GM12891 (cell line): Measurements from ENCODE around the gene PEAK1.

Experiments
- PAX5 ChIP-seq: IDR thresholded peaks from 2 replicates; pipeline ENCODE4 v1.6.1; 2011; ENCODE audit warnings: low read length, moderate library complexity, mild to moderate bottlenecking; ENCODE audit not compliant: insufficient read depth, severe bottlenecking
- POLR2A ChIP-seq: IDR thresholded peaks from 2 replicates; pipeline ENCODE4 v1.6.1; 2011; ENCODE audit warnings: low read depth, low read length, control low read depth
- POLR2AphosphoS5 ChIP-seq: IDR thresholded peaks from 2 replicates; pipeline ENCODE4 v1.6.1; 2011; ENCODE audit warnings: low read depth, low read length, control low read depth
- POU2F2 ChIP-seq: IDR thresholded peaks from 2 replicates; pipeline ENCODE4 v1.6.1; 2011; ENCODE audit warnings: low read depth, mild to moderate bottlenecking, control low read depth, low read length, moderate library complexity
- SPI1 ChIP-seq: IDR thresholded peaks from 2 replicates; pipeline ENCODE4 v1.6.1; 2011; ENCODE audit warnings: low read depth, low read length, control low read depth
- TAF1 ChIP-seq: IDR thresholded peaks from 2 replicates; pipeline ENCODE4 v1.6.1; 2011; ENCODE audit warnings: low read depth, low read length, control low read depth

DNA sequence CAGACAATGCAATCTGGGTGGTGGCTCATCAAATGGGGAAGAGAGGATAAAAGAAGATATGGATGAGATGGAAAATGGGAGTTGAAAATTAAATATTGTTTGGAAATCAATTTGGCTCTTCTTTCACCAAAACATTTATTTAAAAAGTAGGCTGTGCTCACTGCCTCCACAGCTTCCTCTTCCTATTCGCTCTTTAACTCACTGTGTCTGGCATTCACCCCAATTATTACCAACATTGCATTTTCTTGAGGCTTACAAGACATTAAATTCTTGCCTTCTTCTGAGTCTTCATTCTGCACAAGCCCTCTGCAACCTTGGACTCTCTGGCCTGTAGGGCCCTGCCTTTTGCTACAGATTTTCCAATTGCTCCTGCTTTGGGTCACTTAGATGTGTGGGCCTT, 296.1 kb downstream of the PEAK1 start:
- TF ChIP-seq TAF1 (no peak), POLR2AphosphoS5 (no peak), POLR2A (no peak), PAX5 (no peak), SPI1 (no peak), POU2F2 (no peak)
